Body of pancreas (tissue), 4 donors: ENCODE measurements around the gene FBN2.

Experiments used
- POLR2A ChIP-seq, 3 donors: fragments of 450-650 bp; IDR thresholded peaks; one replicate each; pipeline ENCODE4 v1.6.1; 2016; ENCODE audit warnings: antibody characterized with exemption in 3 of 3, mild to moderate bottlenecking in 2 of 3
- TF ChIP-seq, protein P1 (sequence below), 7 experiments: fragments of 450-650 bp in 4 of 7; fragments of 200-600 bp in 3 of 7; sonication (generic) in 3 of 7; IDR thresholded peaks; one replicate each; pipeline ENCODE4 v1.5.1; 2016 to 2019; ENCODE audit warnings: antibody characterized with exemption in 7 of 7

DNA sequence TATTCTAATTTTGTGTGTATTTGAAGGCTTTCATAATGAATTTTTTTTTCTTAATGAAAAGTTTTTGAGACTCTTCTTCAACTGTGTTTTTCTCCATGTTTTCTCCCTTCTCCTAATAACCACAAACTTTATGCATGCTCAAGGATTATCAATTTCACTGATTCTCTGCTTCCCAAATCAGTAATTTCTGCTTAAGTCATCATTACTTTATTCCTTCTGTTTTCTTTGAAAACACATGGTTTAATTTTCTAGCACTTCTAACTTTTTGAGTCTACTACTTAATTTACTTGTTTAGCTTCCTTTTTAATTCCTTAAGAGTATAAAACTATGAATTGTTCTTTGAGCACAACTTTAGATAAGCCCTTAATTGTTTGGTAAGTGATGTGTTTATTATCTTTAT is 11.5 kb upstream of the FBN2 start:
- TF ChIP-seq, protein P1, sequence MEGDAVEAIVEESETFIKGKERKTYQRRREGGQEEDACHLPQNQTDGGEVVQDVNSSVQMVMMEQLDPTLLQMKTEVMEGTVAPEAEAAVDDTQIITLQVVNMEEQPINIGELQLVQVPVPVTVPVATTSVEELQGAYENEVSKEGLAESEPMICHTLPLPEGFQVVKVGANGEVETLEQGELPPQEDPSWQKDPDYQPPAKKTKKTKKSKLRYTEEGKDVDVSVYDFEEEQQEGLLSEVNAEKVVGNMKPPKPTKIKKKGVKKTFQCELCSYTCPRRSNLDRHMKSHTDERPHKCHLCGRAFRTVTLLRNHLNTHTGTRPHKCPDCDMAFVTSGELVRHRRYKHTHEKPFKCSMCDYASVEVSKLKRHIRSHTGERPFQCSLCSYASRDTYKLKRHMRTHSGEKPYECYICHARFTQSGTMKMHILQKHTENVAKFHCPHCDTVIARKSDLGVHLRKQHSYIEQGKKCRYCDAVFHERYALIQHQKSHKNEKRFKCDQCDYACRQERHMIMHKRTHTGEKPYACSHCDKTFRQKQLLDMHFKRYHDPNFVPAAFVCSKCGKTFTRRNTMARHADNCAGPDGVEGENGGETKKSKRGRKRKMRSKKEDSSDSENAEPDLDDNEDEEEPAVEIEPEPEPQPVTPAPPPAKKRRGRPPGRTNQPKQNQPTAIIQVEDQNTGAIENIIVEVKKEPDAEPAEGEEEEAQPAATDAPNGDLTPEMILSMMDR (IDR thresholded peaks at IDR 0.05): no peak
- TF ChIP-seq POLR2A (IDR thresholded peaks at IDR 0.05): no peak
